Activated CD4-positive, CD25-positive, alpha-beta regulatory T cell (primary cell): Measurements from ENCODE around the gene GFPT2.
"Not testable (repeated sequence)": the region's sequence is repeated elsewhere in the genome, so short reads cannot be mapped to it uniquely, and the experiment has no call there.

Experiments used
- DNase-seq, 4 experiments: peaks; one replicate each; lab custom pipeline; 2025; lab: John Stamatoyannopoulos, UW

Gene GFPT2

DNA sequence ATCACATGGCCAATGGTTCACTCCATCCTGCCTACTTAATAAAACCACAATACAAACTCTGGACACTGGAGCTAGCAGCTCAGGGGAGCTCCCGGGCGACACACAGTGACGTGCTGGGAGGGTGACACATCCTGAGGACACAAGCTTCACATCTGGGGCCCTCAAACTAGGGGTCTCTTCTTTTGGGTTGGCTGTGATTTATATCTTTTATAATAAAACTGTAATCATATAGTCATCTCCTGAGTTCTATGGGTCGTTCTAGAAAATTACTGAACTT, 49.2 kb downstream of the GFPT2 start:
- no peak for DNase-seq

DNA sequence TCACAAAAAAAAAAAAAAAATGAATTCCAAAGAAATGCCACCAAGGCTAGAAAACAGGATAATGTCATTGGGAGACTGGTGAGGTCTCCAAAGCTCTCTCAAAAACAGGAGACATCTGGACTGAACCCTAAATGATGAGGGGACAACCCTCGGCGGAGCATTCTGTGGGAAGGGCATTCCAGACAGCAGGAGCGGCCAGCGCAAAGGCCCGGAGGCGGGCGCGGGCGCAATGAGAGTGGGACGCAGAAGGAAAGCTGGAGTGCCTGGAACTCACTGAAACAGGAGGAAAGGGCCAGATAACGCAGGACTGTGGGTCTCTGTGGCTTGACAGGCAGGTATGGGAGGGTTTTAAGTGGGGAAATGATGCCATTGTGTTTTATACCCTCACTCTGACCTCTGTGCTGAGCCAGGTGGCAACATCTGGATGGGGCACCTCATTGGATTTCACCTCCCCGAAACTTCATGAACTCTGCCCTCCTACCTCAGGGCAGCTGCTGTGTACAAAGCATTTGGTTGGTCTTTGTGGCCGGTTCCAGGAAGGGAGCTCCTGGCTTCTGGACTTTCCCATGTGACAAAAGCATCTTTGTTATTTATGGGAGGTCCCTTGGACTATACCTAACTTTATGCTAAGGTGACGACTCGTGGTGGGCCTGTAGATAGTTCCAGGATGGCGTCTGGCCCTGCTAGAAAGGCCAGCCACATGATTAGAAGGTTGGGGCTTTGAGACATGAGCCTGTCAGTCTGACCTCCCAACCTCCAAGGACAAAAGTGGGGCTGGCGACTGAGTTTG, 49.7 kb downstream of the GFPT2 start:
- no peak for DNase-seq

DNA sequence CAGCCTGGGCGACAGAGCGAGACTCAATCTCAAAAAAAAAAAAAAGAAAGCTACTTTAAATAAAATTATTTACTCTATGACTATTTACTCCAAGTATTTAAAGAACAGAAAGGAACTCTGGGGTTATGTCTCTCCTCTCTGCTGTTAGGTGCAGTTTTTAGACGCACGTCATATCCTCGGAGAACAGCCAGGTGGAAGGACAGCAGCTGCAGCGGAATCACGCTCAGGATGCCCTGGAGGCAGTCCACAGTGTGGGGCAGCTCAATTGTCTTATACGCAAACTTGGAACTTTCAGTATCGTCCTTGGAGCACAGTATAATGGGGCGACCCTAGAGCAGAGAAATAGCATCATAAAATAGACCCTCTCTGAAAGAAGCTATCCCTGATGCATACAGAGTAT, 50.9 kb downstream of the GFPT2 start:
- DNase-seq: no peak

DNA sequence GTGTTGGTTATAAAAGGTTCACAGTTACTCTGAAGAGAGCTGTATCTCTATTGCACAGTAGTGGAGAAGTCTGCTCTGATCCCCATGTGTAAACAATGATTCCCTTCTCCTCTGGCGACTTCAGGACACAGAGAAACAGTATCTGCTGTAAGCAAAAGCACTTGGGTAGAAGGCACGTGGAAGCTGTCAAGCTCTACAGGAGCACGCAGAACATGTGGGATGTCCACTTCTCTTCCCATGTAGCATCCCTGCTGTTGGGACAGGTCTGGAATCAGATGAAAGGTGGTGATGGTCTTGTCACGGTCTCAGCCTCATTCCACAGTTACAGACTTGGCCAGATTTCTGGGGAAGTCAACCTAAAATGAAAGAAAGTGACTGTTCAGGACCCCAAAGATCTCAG, 51.9 kb downstream of the GFPT2 start:
- DNase-seq: no peak

DNA sequence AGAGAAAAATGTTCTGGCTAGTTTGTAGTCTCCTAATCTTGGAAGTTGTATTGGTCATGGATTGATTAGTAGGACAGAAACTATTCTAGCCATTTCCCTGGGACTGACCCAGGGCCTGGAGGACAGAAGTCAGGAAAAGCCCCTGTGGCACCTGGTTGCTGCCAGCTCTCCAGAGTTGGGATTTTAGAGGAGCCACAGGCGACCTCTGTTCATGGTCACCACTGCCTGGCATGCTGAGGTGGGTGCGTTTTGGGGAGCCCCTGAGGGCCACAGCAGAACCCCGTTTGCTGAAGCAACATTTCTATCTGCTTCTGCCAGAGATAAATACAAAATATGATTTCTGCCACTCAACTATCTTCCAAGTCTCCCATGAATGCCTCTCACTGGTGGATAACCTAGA, 53.6 kb downstream of the GFPT2 start:
- no peak for DNase-seq

DNA sequence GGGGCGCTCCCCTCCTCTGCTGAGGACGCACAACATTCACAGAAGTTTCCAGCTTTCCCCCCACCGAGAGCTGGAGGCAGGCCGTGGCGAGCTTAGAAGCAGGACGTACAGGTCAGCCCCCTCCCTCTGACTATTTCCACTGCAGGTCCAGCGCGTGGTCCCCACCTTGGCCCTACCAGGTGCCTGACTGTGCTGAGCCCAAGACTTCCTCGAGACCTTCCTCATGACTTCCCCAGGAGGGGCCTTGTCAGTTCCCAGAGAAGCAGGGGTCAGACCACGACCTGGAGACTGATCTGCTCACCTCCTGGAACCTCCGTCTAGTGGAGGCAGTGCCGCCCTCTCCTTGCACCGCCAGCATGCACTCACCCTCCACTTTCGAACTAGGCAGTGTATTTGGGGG, 54.1 kb downstream of the GFPT2 start:
- not testable (repeated sequence) for DNase-seq

DNA sequence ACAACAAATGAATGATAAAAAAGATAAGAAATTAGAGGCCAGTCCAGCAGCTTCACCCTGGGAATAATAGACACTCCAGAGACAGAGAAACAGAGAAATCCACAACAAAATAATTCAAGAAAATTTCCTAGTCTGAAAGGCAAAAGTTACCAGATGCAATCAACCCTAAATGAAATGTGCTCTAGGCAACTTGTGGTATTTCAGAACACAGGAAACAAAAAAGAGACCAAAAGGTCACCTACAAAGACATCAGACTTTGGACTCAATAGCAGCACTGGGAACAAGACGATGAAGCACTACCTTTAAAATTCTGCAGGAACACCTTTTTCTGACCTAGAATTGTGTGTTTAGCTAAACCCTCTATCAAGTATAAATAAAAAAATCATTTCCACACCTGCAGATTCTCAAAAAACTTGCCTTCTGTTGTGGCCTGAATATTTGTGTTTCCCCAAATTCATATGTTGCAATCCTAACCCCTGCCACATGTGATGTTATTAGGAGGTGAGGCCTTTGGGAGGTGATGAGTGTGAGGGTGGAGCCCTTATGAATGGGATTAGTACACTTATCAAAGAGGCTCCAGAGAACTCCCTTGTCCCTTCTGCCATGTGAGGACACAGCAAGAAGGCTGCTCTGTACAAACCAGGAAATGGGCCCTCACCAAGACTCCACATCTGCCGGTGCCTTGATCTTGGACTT, 55.4 kb downstream of the GFPT2 start:
- DNase-seq: no peak

DNA sequence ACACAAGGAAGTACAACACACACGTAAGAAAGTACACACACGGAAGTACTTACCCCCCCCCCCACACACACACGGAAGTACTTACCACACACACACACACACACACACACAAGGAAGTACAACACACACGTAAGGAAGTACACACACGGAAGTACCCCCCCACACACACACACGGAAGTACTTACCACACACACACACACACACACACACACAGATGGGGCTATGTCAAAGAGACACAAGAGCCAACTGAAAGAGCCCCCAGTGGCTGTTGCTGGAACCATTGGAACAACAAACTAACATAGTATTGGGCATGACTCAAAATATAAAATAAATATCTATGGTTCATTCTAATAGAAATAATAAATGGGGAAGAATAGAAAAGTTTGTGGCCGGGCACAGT, 56.4 kb downstream of the GFPT2 start:
- DNase-seq: no peak

DNA sequence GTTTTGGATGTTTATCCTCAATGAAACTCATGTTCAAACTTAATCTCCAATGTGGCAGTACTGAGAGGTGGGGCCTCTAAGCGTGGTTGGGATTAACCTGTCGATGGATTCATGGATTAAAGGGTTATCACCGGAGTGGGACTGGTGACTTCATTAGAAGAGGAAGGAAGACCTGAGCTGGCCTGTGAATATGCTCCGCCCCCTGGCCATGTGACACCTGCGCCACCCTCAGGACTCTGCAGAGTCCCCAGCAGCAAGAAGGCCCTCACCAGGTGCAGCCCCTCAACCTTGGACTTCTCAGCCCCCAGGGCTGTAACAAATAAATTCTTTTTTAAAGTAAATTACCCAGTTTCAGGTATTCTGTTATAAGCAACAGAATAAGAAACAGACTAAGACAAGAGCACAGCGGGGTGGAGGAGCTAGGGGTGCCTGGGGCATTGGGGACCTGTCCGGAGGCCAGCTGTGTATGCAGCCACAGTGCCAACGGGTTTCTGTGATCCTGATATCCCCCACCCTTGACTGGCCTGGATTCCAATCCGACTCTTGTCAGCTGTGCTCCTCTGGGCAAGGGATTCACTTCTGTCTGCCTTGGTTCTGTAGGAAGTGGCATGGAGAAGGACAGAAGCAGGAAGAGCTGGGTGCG, 58.1 kb downstream of the GFPT2 start:
- no peak for DNase-seq

DNA sequence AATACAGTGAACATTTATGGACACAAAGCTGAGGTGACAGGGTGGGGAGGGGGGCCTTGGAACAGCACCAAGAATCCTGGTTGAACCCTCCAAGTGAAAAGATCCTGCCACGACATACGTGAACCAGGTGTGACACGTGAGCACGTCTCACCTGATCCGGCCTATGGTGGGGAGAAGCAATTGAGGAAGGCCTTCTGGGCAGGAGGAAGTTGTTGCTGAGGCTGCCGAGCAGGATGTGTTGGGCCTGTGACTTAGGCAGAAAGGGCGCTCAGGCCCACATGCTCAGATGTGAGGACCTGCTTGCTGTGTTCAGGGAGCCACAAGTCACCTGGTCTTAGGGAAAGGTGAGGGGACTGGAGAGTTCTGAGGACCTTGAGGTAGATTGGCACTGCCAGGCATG, 58.7 kb downstream of the GFPT2 start:
- DNase-seq: no peak

DNA sequence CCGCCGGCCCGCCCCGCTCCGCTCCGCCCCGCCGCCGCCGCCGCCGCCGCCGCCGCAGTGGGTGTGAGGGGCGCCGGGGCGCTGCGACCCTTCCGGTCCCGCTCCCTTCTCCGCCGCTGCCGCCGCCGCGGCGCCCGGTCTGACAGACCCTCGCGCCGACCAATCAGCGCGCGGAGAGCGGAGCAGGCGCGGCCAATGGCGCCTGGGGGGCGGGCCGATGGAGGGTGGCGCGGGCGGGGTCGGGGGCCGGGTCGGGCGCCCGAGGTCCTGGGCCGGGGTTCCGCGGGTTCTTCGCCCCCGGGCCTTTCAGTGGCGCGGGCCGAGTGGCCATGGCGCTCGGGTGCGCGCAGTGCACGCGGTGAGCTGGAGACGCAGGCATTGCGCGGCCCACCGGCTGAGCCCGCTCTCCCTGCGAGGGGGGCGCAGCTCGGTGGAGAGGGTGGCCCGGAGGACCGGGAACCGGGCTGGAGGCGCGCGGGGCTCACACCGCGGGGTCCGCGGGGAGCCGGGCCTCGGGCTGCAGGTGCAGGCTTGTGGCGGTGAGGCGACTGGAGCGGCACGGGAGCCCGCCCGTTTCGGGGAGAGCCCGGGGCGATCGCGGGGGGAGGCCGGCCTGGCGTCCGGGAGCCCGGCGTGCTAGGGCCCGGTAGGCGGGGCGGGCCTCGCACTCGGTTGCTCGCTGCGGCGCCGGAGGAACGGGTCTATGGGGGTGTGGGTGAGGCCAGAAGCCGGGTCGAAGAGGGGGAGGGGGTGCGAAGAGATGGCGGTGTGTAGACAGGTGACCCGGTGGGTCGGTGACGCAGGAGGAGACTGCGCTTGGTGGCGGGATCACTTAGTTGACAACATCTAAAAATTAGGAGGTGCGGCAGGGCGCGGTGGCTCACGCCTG, 60.9 kb downstream of the GFPT2 start, which contains the start of gene MAPK9:
Gene MAPK9, minus strand, starts transcription at position 141 of the 889 bp plus-strand sequence. CDS start 11,522 bp downstream, outside the sequence.
- DNase-seq: peak; percentile 65 to 81 (median 72)

DNA sequence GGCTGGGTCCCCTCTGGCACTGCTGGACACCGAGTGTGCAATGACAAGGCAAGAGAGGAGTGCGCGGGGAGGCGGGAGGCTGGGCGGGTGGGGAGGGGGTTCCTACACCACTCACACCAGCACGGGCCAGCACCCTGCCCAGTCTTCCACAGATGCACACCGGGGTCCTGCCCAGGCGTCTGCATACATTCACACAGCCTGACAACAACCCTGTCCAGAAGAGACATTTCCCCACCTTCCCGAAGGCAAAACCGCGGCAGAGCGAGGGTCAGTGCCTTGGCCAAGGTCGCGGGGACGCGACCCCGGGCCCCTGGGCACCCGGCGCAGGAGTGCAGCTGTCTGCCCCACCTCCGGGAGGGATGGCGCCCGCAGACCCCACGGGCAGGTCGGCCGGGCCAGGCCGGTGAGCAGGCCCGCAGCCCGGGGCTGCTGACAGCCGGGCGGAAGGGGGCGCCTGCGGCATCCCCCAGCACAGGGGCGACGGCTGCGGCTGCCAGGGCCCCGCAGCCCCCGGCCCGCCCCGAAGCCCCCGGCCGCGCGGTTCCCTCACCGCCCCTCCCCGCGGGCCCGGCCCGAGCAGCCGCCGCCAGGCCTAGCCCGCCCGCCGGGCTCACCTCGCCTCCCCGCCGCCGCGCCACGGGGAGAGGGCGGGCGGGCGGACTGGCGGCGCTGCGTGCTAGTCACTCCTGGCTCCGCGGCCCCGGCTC, 61.7 kb downstream of the GFPT2 start:
- peak in 2 of 4 experiments; percentile 34 to 53 for DNase-seq

DNA sequence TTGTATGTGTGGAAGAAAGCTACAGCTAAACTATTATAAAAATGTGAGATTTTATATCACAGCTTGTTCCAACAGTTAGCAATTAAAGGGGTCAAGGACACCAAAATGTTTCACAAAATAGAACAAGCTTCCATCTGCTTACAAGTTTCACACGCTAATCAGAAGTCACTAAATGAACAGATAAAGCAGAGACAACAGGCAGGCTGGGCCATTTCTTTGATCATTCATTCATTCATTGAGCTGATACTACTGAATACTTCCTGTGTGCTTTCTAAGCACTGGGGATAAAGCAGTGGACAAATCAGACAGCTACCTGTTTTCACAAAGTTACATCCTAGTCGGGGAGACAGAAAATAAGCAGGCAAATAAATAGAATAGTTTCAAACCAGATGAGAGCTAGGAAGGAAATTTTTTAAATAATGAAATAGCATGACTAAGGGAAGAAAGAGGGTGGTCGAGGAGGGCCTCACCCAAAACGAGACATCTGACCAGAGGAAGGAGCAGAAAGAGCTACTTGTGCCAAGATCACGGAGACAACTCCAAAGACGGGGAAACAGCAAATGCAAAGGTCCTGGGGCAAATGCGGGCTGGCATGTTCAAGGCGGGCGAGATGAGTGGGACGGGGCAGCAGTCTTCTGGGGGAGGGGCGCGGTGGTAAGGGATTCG, 62.4 kb downstream of the GFPT2 start:
- no peak for DNase-seq

DNA sequence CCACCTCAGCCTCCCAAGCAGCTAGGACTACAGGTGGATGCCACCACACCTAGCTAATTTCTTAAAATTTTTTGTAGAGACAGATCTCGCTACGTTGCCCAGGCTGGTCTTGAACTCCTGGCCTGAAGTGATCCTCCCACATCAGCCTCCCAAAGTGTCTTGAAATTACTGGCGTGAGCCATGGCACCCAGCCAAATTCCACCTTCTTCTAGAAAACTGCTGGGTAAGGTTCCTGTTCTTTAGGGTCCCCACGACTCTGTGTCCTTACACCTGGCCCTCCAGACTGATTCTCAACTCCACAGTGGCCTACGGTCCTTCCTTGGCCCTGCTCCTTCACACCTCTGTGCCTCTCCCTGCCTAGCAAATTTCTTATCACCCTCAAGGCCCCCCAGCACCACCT, 63.2 kb downstream of the GFPT2 start:
- DNase-seq: no peak

DNA sequence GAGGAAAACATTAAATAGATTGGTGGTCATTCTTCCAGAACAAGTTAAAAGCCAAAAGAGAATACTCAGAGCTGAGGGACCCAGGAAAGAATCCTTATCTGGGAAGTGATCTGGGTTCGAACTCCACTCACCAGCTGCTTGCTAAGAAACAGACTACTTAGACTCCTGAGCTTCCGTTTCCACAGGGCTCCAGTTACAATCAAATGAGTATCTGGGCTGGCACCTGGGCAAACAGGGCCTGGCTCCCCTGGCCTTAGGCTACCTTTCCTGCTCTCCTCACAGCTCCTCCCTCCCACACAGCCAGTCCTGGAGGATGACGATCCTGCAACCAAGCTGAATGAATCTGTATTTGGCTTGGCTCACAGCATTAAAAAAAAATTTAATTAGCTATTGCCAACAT, 63.7 kb downstream of the GFPT2 start:
- no peak for DNase-seq

DNA sequence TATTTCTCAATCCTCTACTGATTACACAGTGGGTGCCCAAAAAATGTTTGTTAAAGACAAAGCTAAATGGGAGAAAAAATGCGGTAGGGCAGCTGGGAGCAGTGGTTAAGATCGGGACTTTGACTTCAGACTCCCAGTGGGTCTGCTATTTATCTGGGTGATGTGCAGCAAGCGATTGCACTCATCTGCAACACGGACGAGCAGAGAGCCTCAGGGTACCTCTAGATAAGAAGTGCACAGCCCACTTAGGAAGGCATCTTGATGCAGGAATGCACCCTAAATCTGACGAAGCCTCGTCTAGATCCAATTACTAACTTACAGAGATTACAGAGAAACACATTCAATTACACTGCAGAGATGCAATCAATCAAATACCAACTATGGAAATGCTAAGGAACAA, 65.3 kb downstream of the GFPT2 start:
- no peak for DNase-seq

DNA sequence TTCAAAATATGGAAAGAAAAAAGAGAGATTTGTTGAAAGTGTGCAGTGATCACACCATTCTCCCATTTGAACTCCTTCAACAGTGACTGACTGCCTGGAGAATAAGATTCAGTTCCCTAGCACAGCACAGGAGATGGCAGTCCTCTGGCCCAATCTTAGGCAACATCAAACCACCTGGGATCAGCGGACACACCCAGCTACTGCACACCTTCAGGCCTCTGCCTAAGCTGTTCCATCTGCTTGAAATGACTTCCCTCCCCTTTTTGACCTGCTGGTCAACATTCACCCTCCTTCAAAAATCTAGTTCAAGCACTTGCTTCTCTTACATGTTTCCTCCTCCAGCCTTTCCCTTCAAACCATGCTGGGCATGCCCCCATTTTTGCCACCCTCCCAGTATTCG, 65.7 kb downstream of the GFPT2 start:
- no peak for DNase-seq

DNA sequence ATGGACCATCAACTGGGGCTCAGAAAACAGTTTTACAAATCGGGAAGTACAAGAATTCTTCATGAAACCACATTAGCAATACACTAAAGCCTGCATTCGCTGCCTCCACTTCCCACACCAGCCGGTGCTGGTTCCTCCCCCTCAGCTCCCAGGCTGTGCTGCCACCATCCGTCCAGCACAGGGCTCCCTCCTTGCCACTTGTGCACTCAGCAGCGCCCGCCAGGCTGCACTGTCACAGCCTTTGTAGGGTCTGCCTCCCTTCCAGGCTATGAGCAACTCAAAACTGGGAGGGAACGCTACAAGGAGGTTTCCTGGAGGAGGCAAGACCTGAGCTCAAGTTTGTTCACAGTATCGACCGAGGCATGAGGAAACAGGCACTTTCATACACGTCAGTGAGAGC, 69.0 kb downstream of the GFPT2 start:
- no peak for DNase-seq

DNA sequence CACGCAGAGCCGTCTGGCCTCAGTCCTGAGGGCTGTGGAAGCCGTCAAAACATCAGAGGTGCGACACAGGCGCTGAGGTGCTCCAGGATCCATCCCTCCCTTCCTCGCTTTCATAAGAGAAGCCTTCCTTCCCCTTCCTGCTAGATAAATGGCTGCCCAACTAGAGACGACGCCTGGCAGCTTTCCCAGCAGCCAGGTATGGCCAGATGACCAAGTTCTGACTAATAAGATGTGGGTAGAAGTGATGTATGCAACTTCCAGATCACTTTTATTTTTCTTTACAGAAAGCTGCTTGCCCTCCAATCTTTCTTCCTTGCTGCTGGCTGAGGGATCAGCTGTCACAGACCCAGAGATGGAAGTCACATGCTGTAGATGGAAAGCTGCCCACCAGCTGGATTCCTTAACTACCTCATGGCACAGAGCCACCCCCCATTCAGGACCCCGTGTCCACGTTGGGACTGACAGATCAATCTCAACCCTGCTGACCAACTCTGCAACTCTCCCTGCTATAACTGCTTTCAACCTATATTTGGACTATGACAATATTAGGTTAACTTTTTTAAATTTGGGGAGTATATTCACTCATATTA, 70.0 kb downstream of the GFPT2 start:
- no peak for DNase-seq

DNA sequence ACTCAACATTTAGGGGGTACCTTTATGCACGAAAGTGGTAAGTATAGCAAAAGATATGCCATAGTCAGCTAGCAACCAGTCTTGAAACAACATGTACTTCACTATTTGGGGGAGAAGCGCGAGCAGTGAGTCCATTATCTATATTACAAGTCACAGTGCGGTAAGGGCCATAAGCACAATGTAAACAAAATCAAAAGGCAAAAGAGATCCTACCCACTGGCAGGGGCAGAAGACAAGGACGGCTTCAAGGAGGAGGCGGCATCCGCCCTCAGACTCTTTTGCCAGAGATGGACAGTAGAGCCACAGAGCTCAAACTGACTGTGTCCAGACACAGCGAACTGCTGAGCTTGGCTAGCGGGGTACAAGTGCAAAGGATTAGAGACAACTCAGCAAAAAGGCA, 70.9 kb downstream of the GFPT2 start:
- no peak for DNase-seq

DNA sequence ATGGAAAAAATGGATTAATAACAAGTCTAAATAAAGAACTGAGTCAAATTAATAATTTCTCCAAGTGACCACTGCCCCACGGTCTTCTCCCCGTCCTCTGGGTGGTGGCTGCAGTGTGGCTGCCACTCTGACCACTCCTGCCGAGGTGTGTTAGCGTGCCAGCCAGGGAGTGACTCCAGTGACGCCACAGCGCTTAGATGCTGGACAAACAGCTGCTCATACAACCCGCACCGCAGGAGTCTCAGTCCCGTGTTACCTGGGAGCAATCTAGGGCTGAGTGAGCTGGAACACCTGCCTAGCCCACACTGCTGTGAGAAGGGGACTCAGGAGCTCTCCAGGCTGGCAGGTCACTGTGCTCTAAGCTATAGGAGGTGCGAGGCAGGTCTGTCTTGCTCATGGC, 71.4 kb downstream of the GFPT2 start:
- no peak for DNase-seq
